Measurements from ENCODE around the gene HMX3. TPM values are rescaled to one million over a fixed set of nuclear protein-coding genes. Genes with fewer than 3 reads are reported as not detected.

HMX3 gene
- total RNA-seq, 2 experiments from 2014 or later = not detected

DNA sequence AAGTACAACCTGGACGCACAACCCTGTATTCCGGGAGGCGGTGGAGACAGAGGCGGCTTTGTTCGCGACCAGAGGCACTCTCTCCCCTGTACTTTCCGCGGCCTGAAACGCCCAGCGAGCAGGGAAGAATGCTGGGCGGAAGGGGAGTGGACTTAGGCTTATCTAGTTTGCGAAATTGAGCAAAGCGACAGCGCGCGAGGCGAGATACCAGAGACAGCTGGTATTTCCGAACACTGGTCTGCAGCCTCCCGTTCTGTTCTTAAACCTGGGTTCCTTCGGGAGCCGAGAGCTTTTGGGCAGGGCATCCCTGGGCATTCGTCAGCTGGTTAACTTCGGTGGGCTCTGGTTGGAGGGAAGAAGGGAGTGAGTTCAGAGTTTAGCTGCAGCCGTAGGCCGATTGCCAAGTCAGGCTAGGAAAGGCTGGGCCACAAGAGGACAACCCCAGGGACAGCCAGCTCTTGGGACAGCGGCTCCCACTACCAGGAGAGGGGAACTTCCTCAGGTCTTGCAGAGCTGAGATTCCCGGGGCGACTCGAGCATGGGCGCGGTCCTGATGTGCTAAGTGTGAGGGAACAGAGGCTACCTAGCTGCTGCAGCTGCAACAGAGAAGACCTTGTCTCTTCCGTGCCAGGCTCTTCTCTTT is 3.9 kb downstream of the HMX3 start:
- Mint-ChIP-seq H3K27ac (no peak overlapping the region), H3K9me3 (no peaks in the 10 kb centered on the region), H3K27me3 (peaks cover 80% of the 10 kb centered on the region), H3K4me1 (peaks cover 26% of the 10 kb centered on the region), H3K36me3 (no peaks in the 10 kb centered on the region), H3K4me3 (peak overlapping the region; percentile 20)
- DNase-seq (no peak), ATAC-seq (ENCODE audit: low read depth) (no peak)
- POLR2A ChIA-PET = interaction anchor here (1.7 kb wide), 1 partner anchor 11 kb away, joined by 9 read pairs; no protein-coding TSS in a partner anchor

DNA sequence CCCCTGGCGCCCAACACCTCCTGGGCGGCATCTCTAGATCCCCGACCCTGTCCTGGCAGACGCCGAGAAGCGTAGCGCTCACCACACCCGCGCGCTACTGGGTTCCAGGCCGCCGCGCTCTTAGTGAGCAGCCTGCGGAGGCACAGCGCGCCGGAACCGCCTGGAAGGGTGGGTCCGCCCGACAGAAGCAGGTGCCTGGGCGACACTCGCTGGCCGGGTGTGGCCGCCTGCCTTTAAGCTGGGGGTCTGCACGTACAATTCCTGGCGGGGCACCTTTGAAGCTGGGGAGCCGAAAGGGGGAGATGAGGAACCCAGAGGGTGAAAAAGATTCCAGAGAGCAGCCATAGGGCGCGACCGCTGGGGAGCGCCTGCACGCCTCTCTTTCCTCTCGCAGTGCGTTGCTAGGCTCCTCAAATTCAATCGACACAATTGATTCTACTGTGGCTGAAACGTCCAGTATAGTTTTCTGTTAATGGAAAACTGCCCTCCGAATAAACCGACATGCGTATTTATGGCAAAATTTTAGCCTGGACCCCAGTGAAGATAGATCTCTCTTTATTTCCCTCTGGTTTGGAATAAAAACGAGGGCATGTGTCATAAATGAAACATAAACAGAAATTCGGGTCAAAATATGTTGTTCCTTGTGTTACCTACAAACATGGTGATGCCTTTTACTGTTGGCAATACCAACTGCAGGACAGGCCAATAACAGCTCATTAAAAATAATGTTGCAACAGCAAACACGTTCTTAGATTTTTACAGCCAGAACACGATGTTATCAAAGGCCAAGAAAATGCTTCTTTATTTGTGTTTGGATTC is 4.6 kb downstream of the HMX3 start:
- H3K9me3 Mint-ChIP-seq = no peaks in the 10 kb centered on the region
- peaks cover 85% of the 10 kb centered on the region for H3K27me3 Mint-ChIP-seq
- DNase-seq (peak; percentile 49), ATAC-seq (ENCODE audit: low read depth) (no peak)
- H3K4me1 Mint-ChIP-seq = peaks cover 30% of the 10 kb centered on the region
- H3K36me3 Mint-ChIP-seq = no peaks in the 10 kb centered on the region
- H3K4me3 Mint-ChIP-seq = peak overlapping the region; percentile 33
- H3K27ac Mint-ChIP-seq = no peak overlapping the region
- POLR2A ChIA-PET = interaction anchor here (1.2 to 1.7 kb wide), 2 partner anchors 10 kb away, joined by 3 to 9 read pairs; no protein-coding TSS in a partner anchor

DNA sequence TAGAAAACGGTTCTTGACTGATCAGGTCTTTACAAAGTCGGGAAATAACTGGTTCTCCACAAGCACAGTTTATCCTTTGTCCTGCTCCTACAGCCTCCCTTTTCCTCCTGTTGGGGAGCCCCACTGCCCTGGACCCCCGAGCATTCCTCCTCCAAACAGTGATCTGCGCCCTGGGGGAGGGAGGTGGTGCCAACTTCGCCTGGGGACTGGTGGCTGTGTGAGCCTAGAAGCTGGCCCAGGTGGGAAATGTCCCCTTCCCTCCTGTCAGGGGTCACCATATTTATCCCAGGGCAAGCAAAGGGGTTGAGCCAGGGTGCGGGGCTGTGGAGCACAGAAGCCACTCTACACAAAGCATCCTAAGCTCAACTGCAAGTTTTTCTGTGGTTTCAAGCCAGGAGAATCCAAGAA is 5.2 kb downstream of the HMX3 start:
- Mint-ChIP-seq H3K27ac (no peak overlapping the region), H3K4me1 (peaks cover 33% of the 10 kb centered on the region), H3K27me3 (peaks cover 91% of the 10 kb centered on the region), H3K36me3 (peaks cover 2% of the 10 kb centered on the region), H3K4me3 (no peak overlapping the region), H3K9me3 (no peaks in the 10 kb centered on the region)
- no peak for ATAC-seq (ENCODE audit: low read depth)
- DNase-seq = no peak
- POLR2A ChIA-PET = interaction anchor here (1.2 kb wide), 1 partner anchor 10 kb away, joined by 3 read pairs; no protein-coding TSS in a partner anchor

DNA sequence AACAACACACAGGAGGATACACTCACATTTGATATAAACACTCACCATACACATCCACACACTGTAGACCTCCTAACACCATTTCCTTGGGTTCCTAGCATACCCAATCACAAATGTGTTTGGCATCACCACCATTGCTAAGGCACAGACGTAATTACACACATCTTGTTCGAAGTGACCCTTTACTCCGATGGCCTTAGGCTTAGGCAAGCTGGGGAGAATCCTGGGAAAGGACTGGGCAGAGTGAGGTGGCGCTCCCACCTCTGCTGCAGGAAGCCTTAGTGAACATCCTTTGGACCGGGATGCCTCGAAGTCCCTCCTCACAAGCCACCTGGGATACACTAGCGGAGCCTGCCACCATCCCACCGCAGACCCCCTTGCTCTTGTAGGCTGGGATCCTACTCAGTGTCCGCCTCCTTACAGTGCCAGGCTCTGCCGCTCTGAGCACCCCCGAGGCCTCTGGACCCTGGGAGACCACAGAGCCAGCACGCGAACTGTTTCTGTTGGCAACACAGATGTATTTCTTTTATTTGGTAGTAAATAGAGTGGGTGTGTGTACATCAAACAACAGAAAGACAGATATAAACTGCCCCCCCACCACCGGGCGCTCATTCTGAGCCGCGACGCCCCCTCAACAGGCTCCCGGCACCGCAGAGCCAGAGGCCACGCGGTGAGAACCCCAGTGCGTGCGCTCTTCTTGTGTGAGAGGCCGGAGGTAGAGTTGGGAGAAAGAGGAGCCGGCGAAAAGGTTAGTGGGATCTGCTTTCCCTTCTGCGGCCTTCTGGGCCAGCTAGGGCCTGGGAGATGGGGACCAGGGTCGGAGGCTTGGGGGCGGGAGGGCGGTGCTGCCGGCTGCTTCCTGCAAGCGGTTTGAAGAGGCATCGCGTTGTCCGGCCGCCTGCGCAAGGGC is 6.3 kb downstream of the HMX3 start:
- H3K9me3 Mint-ChIP-seq = no peaks in the 10 kb centered on the region
- ATAC-seq (ENCODE audit: low read depth) (no peak), DNase-seq (no peak)
- POLR2A ChIA-PET = interaction anchor here (1.2 kb wide), 1 partner anchor 8 kb away, joined by 3 read pairs; no protein-coding TSS in a partner anchor
- H3K27ac Mint-ChIP-seq = no peak overlapping the region
- peaks cover 93% of the 10 kb centered on the region for H3K27me3 Mint-ChIP-seq
- peaks cover 2% of the 10 kb centered on the region for H3K36me3 Mint-ChIP-seq
- H3K4me3 Mint-ChIP-seq = no peak overlapping the region
- H3K4me1 Mint-ChIP-seq = peaks cover 36% of the 10 kb centered on the region

DNA sequence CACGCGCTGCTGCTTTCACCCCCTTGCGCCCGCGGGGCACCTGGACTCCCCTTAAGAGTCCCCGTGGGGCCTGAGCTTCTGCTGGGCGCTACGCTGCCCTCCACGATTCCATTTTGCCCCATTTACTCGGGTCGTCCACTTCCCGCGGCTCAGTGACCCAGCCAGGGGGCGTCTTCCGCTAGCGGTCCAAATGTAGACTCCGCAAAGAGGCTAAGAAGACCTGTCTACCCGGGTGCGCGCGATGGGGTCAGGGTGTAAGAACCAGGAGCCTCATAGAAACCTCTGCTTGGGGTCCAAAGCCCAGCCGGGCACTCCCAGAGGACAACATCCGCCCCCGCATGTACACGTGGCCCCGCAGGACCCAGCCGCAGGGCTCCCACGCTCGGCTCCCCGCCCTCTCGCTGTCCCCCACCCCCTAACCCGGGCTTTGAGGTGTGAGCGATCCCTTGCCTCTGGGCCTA is 7.0 kb downstream of the HMX3 start:
- DNase-seq (no peak), ATAC-seq (ENCODE audit: low read depth) (no peak)
- H3K9me3 Mint-ChIP-seq = no peaks in the 10 kb centered on the region
- H3K27ac Mint-ChIP-seq = no peak overlapping the region
- H3K36me3 Mint-ChIP-seq = peaks cover 2% of the 10 kb centered on the region
- H3K4me1 Mint-ChIP-seq = peaks cover 36% of the 10 kb centered on the region
- H3K27me3 Mint-ChIP-seq = peaks cover 93% of the 10 kb centered on the region
- H3K4me3 Mint-ChIP-seq = peak overlapping the region; percentile 37
- POLR2A ChIA-PET = no interaction called here

DNA sequence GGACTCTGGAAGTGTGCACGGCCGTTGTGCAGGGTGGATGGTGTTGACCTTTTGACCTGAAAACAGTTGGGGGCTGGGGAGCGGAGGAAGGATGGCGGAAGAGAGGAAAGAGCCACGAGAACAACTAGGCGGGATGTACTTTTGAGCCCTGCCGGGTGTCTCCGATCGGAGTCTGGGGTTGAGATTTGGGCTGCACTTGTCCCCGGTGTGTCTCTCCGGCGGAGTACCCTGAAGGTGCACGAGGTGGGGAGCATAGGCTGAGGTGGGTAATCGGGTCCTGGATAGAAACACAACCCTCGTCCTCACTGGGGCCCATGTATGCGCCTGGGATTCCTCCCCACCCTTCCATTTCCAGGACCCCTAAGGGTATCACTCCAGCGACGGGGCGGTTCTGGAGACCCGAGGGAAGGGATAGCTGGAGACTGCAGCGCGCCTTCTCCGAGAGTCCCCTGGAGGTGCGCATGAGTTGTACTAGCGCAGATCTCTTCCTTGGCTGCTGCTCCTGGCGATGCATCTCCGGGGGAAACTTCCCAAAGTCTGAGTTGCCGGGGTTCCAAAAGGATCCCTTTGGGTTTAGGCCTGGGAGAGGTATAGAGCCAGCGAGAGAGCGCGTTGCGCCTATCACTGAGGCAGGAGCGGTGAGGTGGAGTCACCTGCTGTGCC is 7.5 kb downstream of the HMX3 start:
- Mint-ChIP-seq H3K9me3 (no peaks in the 10 kb centered on the region), H3K27ac (peak overlapping the region; percentile 30), H3K4me3 (peak overlapping the region; percentile 37), H3K4me1 (peaks cover 36% of the 10 kb centered on the region), H3K36me3 (peaks cover 2% of the 10 kb centered on the region), H3K27me3 (peaks cover 87% of the 10 kb centered on the region)
- ATAC-seq (ENCODE audit: low read depth) = no peak
- DNase-seq = no peak
- POLR2A ChIA-PET = interaction anchor here (3.2 kb wide), 1 partner anchor 11 kb away, joined by 15 read pairs; the partner anchor contains the start of gene BUB3

DNA sequence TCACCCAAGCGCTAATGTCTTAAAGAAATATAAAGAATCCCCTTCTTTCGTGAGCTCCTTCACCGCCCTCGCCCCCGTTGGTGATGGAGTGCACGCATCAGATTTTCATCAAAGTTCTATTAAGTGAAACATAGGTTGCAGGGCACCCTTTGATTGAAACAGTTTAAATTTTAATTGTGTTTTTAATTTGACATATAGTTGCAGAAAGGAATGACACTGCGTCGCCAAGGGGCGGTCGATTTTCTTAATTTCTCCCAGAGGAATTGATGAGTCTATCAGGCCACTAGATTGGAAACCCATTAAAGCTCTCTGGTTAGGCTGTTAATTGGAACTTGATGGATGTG is 8.0 kb downstream of the HMX3 start:
- DNase-seq = no peak
- peaks cover 84% of the 10 kb centered on the region for H3K27me3 Mint-ChIP-seq
- no peak for ATAC-seq (ENCODE audit: low read depth)
- no peak overlapping the region for H3K4me3 Mint-ChIP-seq
- peaks cover 34% of the 10 kb centered on the region for H3K4me1 Mint-ChIP-seq
- peaks cover 2% of the 10 kb centered on the region for H3K36me3 Mint-ChIP-seq
- no peaks in the 10 kb centered on the region for H3K9me3 Mint-ChIP-seq
- no peak overlapping the region for H3K27ac Mint-ChIP-seq
- POLR2A ChIA-PET = interaction anchor here (3.2 kb wide), 1 partner anchor 10 kb away, joined by 15 read pairs; the partner anchor contains the start of gene BUB3

DNA sequence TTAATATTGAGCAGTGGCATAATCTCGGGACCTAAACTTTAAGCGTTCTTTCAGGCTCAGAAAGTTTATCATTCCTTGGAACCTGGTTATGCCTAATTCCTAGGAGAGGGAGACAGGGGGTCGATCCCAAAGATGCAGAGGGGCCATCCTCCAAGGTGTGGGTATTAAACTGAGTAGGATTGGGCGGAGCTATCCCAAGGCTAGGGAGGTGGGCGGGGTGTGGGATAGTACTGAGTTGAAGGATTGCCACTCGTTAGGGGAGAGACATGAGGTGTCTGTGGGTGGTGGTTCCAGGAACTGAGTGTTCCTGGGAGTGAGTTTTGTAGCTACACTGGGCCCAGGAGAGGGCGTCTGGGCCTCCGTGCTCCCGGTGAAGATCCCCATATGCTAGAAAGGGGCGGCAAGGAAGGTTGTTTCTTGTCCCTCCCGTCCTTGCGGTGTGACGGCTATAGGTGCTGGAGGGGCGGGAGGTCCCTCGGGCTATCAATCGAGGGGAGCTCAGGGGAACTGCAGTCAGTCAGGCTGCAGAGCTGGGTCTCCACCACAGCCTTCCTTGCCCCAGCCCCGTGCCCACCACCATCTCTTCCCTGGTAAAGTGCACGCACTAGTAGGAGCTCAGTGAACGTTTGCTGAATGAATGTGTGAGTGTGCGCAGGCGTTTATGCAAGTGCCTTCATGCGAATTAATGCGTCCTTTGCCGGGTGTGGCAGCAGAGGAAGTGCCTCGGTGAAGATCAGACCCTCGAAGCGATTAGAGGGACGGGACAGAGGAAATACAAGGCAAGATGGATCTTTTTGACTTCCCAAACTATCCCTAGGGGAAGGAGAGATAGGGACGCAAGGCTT is 9.1 kb downstream of the HMX3 start:
- DNase-seq (peak; percentile 44), ATAC-seq (ENCODE audit: low read depth) (no peak)
- Mint-ChIP-seq H3K9me3 (no peaks in the 10 kb centered on the region), H3K4me1 (peaks cover 36% of the 10 kb centered on the region), H3K27ac (no peak overlapping the region), H3K36me3 (peaks cover 2% of the 10 kb centered on the region), H3K27me3 (peaks cover 82% of the 10 kb centered on the region), H3K4me3 (peak overlapping the region; percentile 47)
- POLR2A ChIA-PET = interaction anchor here (1.2 to 3.2 kb wide), 2 partner anchors 9 to 11 kb away, joined by 4 to 15 read pairs; partner anchors contain the start of gene BUB3

DNA sequence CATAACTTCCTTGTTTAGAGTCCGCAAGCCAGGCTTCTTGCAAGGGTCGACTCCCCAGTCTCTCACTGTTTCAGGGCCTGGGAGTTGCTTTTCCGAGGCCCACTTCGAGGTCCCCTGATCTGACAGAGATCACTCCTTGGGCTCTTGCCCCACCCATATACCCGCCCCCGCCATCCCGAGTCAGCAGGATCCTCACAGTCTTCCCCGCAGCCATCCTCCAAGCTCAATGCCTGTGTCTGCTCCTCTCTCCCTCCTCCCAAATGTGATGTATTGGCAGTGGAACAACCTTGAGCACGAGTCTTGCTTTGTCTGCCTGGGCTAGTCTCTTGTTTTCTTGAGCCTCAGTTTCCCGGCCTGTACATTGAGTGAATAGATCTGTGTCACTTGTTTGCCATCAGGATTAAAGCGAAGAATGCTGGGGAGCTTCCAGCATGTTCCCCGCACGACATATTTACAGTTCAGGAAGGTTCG is 9.8 kb downstream of the HMX3 start:
- peaks cover 2% of the 10 kb centered on the region for H3K36me3 Mint-ChIP-seq
- H3K4me1 Mint-ChIP-seq = peaks cover 39% of the 10 kb centered on the region
- no peaks in the 10 kb centered on the region for H3K9me3 Mint-ChIP-seq
- ATAC-seq (ENCODE audit: low read depth) (no peak), DNase-seq (no peak)
- H3K4me3 Mint-ChIP-seq = peak overlapping the region; percentile 47
- H3K27me3 Mint-ChIP-seq = peaks cover 80% of the 10 kb centered on the region
- H3K27ac Mint-ChIP-seq = peak overlapping the region; percentile 43
- POLR2A ChIA-PET = interaction anchor here (1.0 to 3.2 kb wide), 3 partner anchors 8 to 11 kb away, joined by 3 to 15 read pairs (median 4); partner anchors contain the start of gene BUB3

DNA sequence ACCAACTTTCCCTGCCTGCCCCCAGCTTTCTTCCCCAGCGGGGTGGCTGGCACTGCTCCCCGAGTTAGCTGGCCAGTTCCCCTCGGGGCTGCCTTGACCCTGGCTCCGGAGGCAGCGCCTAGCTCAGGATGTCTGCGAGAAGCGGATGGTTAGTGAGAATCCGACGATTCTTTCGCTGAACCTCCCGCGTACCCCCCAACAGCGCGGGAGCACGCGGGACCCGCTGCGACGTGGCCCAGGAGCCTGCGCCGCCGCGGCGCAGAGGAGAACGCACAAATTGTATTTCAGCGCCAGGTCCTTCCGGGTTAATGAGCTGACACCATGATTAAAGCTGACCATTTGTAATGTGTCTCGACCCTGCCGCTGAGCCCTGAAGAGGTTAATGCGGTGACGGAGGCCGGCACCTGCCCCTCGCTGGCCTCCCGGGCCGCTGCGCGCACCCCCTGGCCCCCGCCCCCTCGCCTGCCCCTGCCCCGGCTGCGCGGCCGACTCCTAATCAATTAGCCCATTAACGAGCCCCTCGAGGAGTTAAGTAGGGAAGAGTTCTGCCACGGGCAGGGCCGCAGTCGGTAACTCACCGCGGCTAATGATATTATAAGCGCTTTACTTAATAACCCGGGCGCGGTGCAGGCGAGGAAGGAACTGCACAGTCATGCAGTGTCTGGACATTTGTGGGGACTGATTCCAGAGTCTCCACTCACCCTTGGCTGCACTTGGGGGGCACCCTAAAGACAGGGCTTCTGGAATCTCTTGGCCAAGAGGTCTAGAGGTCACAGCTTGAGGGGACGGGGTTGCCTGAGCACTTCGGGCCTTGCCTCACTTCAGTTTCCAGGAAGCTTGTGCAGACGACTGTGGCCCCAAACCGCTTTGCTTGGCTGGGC is 10.5 kb downstream of the HMX3 start:
- DNase-seq (no peak), ATAC-seq (ENCODE audit: low read depth) (no peak)
- peaks cover 37% of the 10 kb centered on the region for H3K4me1 Mint-ChIP-seq
- peak overlapping the region; percentile 53 for H3K4me3 Mint-ChIP-seq
- POLR2A ChIA-PET = interaction anchor here (1.0 to 3.2 kb wide), 3 partner anchors 8 to 12 kb away, joined by 3 to 15 read pairs (median 4); partner anchors contain the start of gene BUB3
- H3K36me3 Mint-ChIP-seq = peaks cover 2% of the 10 kb centered on the region
- no peaks in the 10 kb centered on the region for H3K9me3 Mint-ChIP-seq
- peaks cover 73% of the 10 kb centered on the region for H3K27me3 Mint-ChIP-seq
- H3K27ac Mint-ChIP-seq = no peak overlapping the region

All from activated naive CD8-positive, alpha-beta T cell treated with anti-CD3 and anti-CD28 coated beads, Interleukin-2, amount 10 ng/mL, durations not matched to agents 7 days and 5 days (primary cell).